Measurements from ENCODE around the gene HLA-DRB5.

DNA sequence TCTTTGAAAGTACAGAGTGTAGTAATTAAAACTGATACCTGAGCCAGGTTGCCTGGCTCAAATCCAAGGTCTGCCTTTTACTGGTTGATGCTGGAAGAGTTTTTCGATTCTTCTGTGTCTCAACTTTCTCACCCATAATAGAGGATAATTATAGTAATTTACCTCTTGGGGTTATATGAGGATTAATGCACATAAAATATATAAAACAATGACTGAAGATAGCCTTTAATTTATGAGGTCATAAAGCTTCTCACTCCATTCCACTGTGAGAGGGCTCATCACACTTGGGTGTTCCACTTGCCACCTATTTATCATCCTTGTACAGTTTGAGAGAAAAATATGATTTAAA is 10.2 kb downstream of the HLA-DRB5 start:
- TF ChIP-seq, protein P1, sequence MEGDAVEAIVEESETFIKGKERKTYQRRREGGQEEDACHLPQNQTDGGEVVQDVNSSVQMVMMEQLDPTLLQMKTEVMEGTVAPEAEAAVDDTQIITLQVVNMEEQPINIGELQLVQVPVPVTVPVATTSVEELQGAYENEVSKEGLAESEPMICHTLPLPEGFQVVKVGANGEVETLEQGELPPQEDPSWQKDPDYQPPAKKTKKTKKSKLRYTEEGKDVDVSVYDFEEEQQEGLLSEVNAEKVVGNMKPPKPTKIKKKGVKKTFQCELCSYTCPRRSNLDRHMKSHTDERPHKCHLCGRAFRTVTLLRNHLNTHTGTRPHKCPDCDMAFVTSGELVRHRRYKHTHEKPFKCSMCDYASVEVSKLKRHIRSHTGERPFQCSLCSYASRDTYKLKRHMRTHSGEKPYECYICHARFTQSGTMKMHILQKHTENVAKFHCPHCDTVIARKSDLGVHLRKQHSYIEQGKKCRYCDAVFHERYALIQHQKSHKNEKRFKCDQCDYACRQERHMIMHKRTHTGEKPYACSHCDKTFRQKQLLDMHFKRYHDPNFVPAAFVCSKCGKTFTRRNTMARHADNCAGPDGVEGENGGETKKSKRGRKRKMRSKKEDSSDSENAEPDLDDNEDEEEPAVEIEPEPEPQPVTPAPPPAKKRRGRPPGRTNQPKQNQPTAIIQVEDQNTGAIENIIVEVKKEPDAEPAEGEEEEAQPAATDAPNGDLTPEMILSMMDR (IDR thresholded peaks at IDR 0.05; ENCODE audit: low read length), result no peak
- no peak for TF ChIP-seq EZH2 (IDR thresholded peaks at IDR 0.05; ENCODE audit: borderline replicate concordance, low read length)
